GM12878 (cell line): ENCODE measurements around the gene MTR. TPM values are rescaled to one million over a fixed set of nuclear protein-coding genes. Genes with fewer than 3 reads are reported as not detected.

Experiments used
- BHLHE40 ChIP-seq, 2 experiments: fragments of 450-650 bp in 1 of 2; IDR thresholded peaks; 2 replicates each; pipeline ENCODE4 v1.6.1; 2011 to 2017; ENCODE audit warnings: low read depth in 2 of 2, borderline replicate concordance in 1 of 2, improper control_type of control experiment in 1 of 2, low read length in 1 of 2, mild to moderate bottlenecking in 1 of 2
- CHD1 ChIP-seq: IDR thresholded peaks from 2 replicates; pipeline ENCODE4 v1.6.1; 2012; ENCODE audit warnings: low read depth, low read length, improper control_type of control experiment
- CREM ChIP-seq: IDR thresholded peaks from 2 replicates; pipeline ENCODE4 v1.6.1; 2014; ENCODE audit warnings: antibody characterized with exemption, low read depth
- EED ChIP-seq: sonication (generic); IDR thresholded peaks from 2 replicates; pipeline ENCODE4 v1.6.1; 2016; ENCODE audit warnings: antibody characterized with exemption, low read depth
- IKZF2 ChIP-seq, 2 experiments: fragments of 450-650 bp; IDR thresholded peaks; 2 replicates each; pipeline ENCODE4 v1.6.1; 2017; ENCODE audit warnings: mild to moderate bottlenecking in 2 of 2, moderate library complexity in 2 of 2
- KDM1A ChIP-seq: fragments of 200-600 bp; sonication (generic); IDR thresholded peaks from 2 replicates; pipeline ENCODE4 v1.6.1; 2016; ENCODE audit warnings: borderline replicate concordance
- NFIC ChIP-seq: IDR thresholded peaks from 2 replicates; pipeline ENCODE4 v1.6.1; 2012; ENCODE audit warnings: low read depth, mild to moderate bottlenecking, inconsistent platforms, low read length, moderate library complexity
- NFYA ChIP-seq: IDR thresholded peaks from 2 replicates; pipeline ENCODE4 v1.6.1; 2011; ENCODE audit warnings: low read depth, mild to moderate bottlenecking, low read length, improper control_type of control experiment, borderline replicate concordance
- POLR2AphosphoS2 ChIP-seq: IDR thresholded peaks from 2 replicates; pipeline ENCODE4 v1.6.1; 2011; ENCODE audit warnings: low read depth, mild to moderate bottlenecking, low read length, improper control_type of control experiment, moderate library complexity
- PRDM15 ChIP-seq: fragments of 450-650 bp; formaldehyde crosslinking; IDR thresholded peaks from 2 replicates; pipeline ENCODE4 v1.4.0; 2020; ENCODE audit warnings: mild to moderate bottlenecking, moderate library complexity
- SMARCA5 ChIP-seq: fragments of 450-650 bp; IDR thresholded peaks from 2 replicates; pipeline ENCODE4 v1.6.1; 2017; ENCODE audit warnings: mild to moderate bottlenecking
- polyA plus RNA-seq, 11 experiments: library from polyadenylated mRNA; depleted of rRNA in 4 of 11; unstranded in 6 of 11; stranded (reverse) in 5 of 11; fragments of >200 nt; fragmentation: Nextera tagmentation in 4 of 11; fragmentation: Illumina TruSeq in 1 of 11; extraction: Ambion mirVana in 4 of 11; extraction: Trizol in 1 of 11; gene quantifications; 1 replicate in 1 of 11; 2 replicates in 10 of 11; pipeline versions ENCODE4 v1.2.1 to v1.2.3, GENCODE V29; 2011 to 2016; ENCODE audit warnings: inconsistent platforms in 2 of 11, missing spikeins in 2 of 11, low read depth in 1 of 11
- total RNA-seq, 4 experiments: library from RNA; depleted of rRNA in 3 of 4; stranded (reverse); fragments of >200 nt in 3 of 4; fragmentation: Illumina TruSeq in 1 of 4; extraction: Trizol in 1 of 4; gene quantifications; 2 replicates each; pipeline versions ENCODE4 v1.2.1 to v1.2.3, GENCODE V29; 2013 to 2021

MTR gene
- total and polyA plus RNA-seq, 10 of the 15 experiments (the other 5 are each of a cell fraction or from before 2014, with no cell fraction given), result 2.4 to 38.7 (median 16.5) TPM

GRCh38 chr1:236837115-236837514 is 42.0 kb downstream of the MTR start (continued):
- TF ChIP-seq NFIC (no peak), POLR2AphosphoS2 (no peak), NFYA (no peak), BHLHE40 (IDR thresholded peaks at IDR 0.05; ENCODE audit: borderline replicate concordance in 1 of 2, low read depth in 2 of 2, low read length in 1 of 2) (no peak), PRDM15 (CRISPR knock-in tag) (no peak), CHD1 (no peak), CREM (no peak), SMARCA5 (no peak), KDM1A (no peak), IKZF2 (IDR thresholded peaks at IDR 0.05) (no peak), EED (no peak)
- TF ChIP-seq, all 136 proteins: peak for 0
